Bronchial epithelial cell (primary cell): ENCODE measurements around the gene PPP1R13B. TPM values are rescaled to one million over a fixed set of nuclear protein-coding genes. Genes with fewer than 3 reads are reported as not detected.

Source experiments
- DNase-seq: peaks from one replicate; pipeline ENCODE4 v3.0.0-alpha.2; 2010; ENCODE audit warnings: low read depth
- FAIRE-seq: peaks from 2 replicates; lab custom pipeline; 2011; peaks lifted over from hg19 to GRCh38; lab: Jason Lieb, UNC
- H3K27me3 ChIP-seq: 2 replicates; pipeline ENCODE4 v1.5.1; 2011; ENCODE audit warnings: low read length; ENCODE audit not compliant: control insufficient read depth, insufficient read depth
- H3K36me3 ChIP-seq: 2 replicates; pipeline ENCODE4 v1.5.1; 2011; ENCODE audit warnings: low read length; ENCODE audit not compliant: control insufficient read depth, insufficient read depth
- H3K4me3 ChIP-seq: 2 replicates; pipeline ENCODE4 v1.5.1; 2011; ENCODE audit warnings: mild to moderate bottlenecking, low read depth, low read length, control low read depth
- CTCF ChIP-seq: IDR thresholded peaks from 2 replicates; pipeline ENCODE4 v1.5.1; 2011; ENCODE audit warnings: mild to moderate bottlenecking, moderate library complexity, low read length, control low read depth, inconsistent platforms; ENCODE audit not compliant: insufficient read depth, severe bottlenecking
- total RNA-seq: library from RNA; depleted of rRNA; stranded (reverse); fragments of >200 nt; gene quantifications from 2 replicates; pipeline ENCODE4 v1.2.1, GENCODE V29; 2014

PPP1R13B gene
- total RNA-seq, 1 donor from 2014 or later = 4.2 TPM

GRCh38 chr14:103731916-103732867 lies 115.2 kb downstream of the PPP1R13B start:
- peaks cover 42% of the 10 kb centered on the region for H3K36me3 ChIP-seq
- H3K4me3 ChIP-seq = no peak overlapping the region
- H3K27me3 ChIP-seq = no peaks in the 10 kb centered on the region
- FAIRE-seq = no peak
- DNase-seq = no peak
- TF ChIP-seq CTCF = no peak

- FAIRE-seq (no peak), DNase-seq (no peak)
- Histone ChIP-seq H3K27me3 (no peaks in the 10 kb centered on the region), H3K36me3 (peaks cover 42% of the 10 kb centered on the region), H3K4me3 (no peak overlapping the region)
- no peak for TF ChIP-seq CTCF
Observed at GRCh38 chr14:103731481-103731880, 115.9 kb downstream of the PPP1R13B start.

- TF ChIP-seq CTCF = peak; percentile 15
- FAIRE-seq (no peak), DNase-seq (no peak)
- no peaks in the 10 kb centered on the region for H3K27me3 ChIP-seq
- no peak overlapping the region for H3K4me3 ChIP-seq
- peaks cover 40% of the 10 kb centered on the region for H3K36me3 ChIP-seq
Observed at GRCh38 chr14:103730490-103731035, 116.8 kb downstream of the PPP1R13B start.

- Histone ChIP-seq H3K27me3 (no peaks in the 10 kb centered on the region), H3K4me3 (no peak overlapping the region), H3K36me3 (peaks cover 41% of the 10 kb centered on the region)
- peak; percentile 27 for TF ChIP-seq CTCF
- FAIRE-seq (no peak), DNase-seq (no peak)
Observed at GRCh38 chr14:103729496-103730448, 117.6 kb downstream of the PPP1R13B start.

- FAIRE-seq = peak; percentile 75
- peak; percentile 44 for TF ChIP-seq CTCF
- peaks cover 41% of the 10 kb centered on the region for H3K36me3 ChIP-seq
- DNase-seq = peak; percentile 29
- H3K27me3 ChIP-seq = no peaks in the 10 kb centered on the region
- H3K4me3 ChIP-seq = no peak overlapping the region
Observed at GRCh38 chr14:103728721-103729120, 118.7 kb downstream of the PPP1R13B start.
